ENCODE results near the gene EXD2. TPM values are rescaled to one million over a fixed set of nuclear protein-coding genes. Genes with fewer than 3 reads are reported as not detected.

EXD2 gene
- total and polyA plus RNA-seq, 10 of the 15 experiments (the other 5 are each of a cell fraction or from before 2014, with no cell fraction given), result 1.0 to 12.4 (median 4.6) TPM

- TF ChIP-seq ZSCAN29 (IDR thresholded peaks at IDR 0.05) (no peak), TCF12 (IDR thresholded peaks at IDR 0.05; ENCODE audit: low read depth, low read length) (no peak)
Observed at GRCh38 chr14:69291396-69291795, 100.1 kb downstream of the EXD2 start (continued).

GRCh38 chr14:69291891-69292561 is 100.7 kb downstream of the EXD2 start:
- no peaks in the 10 kb centered on the region for H4K20me1 ChIP-seq (ENCODE audit: control insufficient read depth, insufficient read depth)
- H3K4me3 ChIP-seq, result no peak overlapping the region
- POLR2A ChIA-PET, result no interaction called here
- no peaks in the 10 kb centered on the region for H3K27me3 ChIP-seq (replicated peaks in 1 of 2; ENCODE audit: control insufficient read depth in 2 of 2, insufficient read depth in 2 of 2, low read length in 1 of 2)
- no peaks in the 10 kb centered on the region for H3K4me1 ChIP-seq (ENCODE audit: control insufficient read depth, insufficient read depth, low read length)
- H3K9ac ChIP-seq (ENCODE audit: control insufficient read depth, insufficient read depth, low read length), result no peak overlapping the region
- no peak overlapping the region for H3K4me2 ChIP-seq (ENCODE audit: control insufficient read depth, insufficient read depth)
- no TSS peak for BruUV-seq (replicated peaks)
- DNase-seq (ENCODE audit: low read depth, low spot score) (no peak), FAIRE-seq (no peak), ATAC-seq (no peak)
- no peaks in the 10 kb centered on the region for H3K36me3 ChIP-seq (ENCODE audit: control insufficient read depth in 2 of 2, insufficient read depth in 2 of 2, low read length in 1 of 2)
- WGBS (ENCODE audit: insufficient coverage, insufficient replicate concordance, low lambda C conversion rate, missing lambda C conversion rate), result 41% methylated on average over 5 of the region's 5 CpGs
- no peak overlapping the region for H3K27ac ChIP-seq (ENCODE audit: control insufficient read depth, insufficient read depth)
- no peaks in the 10 kb centered on the region for H3K9me3 ChIP-seq (replicated peaks; ENCODE audit: control insufficient read depth, insufficient read depth, low read length)
- no peak overlapping the region for H2AFZ ChIP-seq (ENCODE audit: control insufficient read depth, low read depth, low read length)
- CTCF ChIA-PET, result no interaction called here
- in situ Hi-C loops (cut with MboI), result no loop called here
- SMC1A ChIA-PET (ENCODE audit: uncharacterized antibody, unreplicated experiment), result no interaction called here
- intact Hi-C loops (cut with micrococcal nuclease; ENCODE audit: unreplicated experiment), result no loop called here
- no peaks in the 10 kb centered on the region for H3K79me2 ChIP-seq (ENCODE audit: control insufficient read depth, insufficient read depth, low read length)
- RAD21 ChIA-PET (ENCODE audit: unreplicated experiment), result interaction anchor here (1.2 kb wide), 1 partner anchor 44 kb away, joined by 3 read pairs; no protein-coding TSS in a partner anchor
- TF ChIP-seq KAT2A (conservative IDR thresholded peaks at IDR 0.05; ENCODE audit: control insufficient read depth, low read depth, low read length), result no peak
- TF ChIP-seq STAT1 (conservative IDR thresholded peaks at IDR 0.05), result no peak
- no peak for TF ChIP-seq STAT3 (IDR thresholded peaks at IDR 0.05; ENCODE audit: low read depth, low read length)
- no peak for TF ChIP-seq POLR2AphosphoS5 (IDR thresholded peaks at IDR 0.05; ENCODE audit: low read length)
- no peak for TF ChIP-seq REST (IDR thresholded peaks at IDR 0.05; ENCODE audit: low read depth, low read length)
- TF ChIP-seq TARDBP (IDR thresholded peaks at IDR 0.05; ENCODE audit: borderline replicate concordance), result no peak
- TF ChIP-seq SMAD5 (IDR thresholded peaks at IDR 0.05; ENCODE audit: low read depth), result no peak
- no peak for TF ChIP-seq ZNF687 (IDR thresholded peaks at IDR 0.05)
- TF ChIP-seq MXI1 (IDR thresholded peaks at IDR 0.05; ENCODE audit: low read depth, low read length), result no peak
